Activated naive CD4-positive, alpha-beta T cell (primary cell): Measurements from ENCODE around the gene RASGEF1B.
A peak's percentile ranks its signal among the peaks of the same experiment; 100 is the strongest.

Experiments
- DNase-seq, 4 experiments: peaks; one replicate each; lab custom pipeline; 2025; lab: John Stamatoyannopoulos, UW

RASGEF1B gene

GRCh38 chr4:81471588-81472280, at the start of gene RASGEF1B:
Gene RASGEF1B, minus strand, starts transcription at chr4:81471907. Its CDS starts 12,399 bp downstream, at chr4:81459508.
- peak; percentile 82 to 92 (median 90) for DNase-seq

GRCh38 chr4:81519856-81520255, 48.1 kb upstream of the RASGEF1B start:
- no peak for DNase-seq

- no peak for DNase-seq
Observed at GRCh38 chr4:81519427-81519773, 47.7 kb upstream of the RASGEF1B start.

- no peak for DNase-seq
Observed at GRCh38 chr4:81518762-81519426, 47.2 kb upstream of the RASGEF1B start.

- DNase-seq, result no peak
Observed at GRCh38 chr4:81516241-81516640, 44.5 kb upstream of the RASGEF1B start.

GRCh38 chr4:81512757-81513501, 41.2 kb upstream of the RASGEF1B start:
- no peak for DNase-seq

GRCh38 chr4:81512001-81512756, 40.5 kb upstream of the RASGEF1B start:
- no peak for DNase-seq

- no peak for DNase-seq
Observed at GRCh38 chr4:81510643-81511178, 39.0 kb upstream of the RASGEF1B start.

GRCh38 chr4:81509822-81510221, 38.1 kb upstream of the RASGEF1B start:
- no peak for DNase-seq

GRCh38 chr4:81509191-81509590, 37.5 kb upstream of the RASGEF1B start:
- DNase-seq, result no peak

- DNase-seq, result no peak
Observed at GRCh38 chr4:81508411-81509185, 36.9 kb upstream of the RASGEF1B start.

GRCh38 chr4:81507530-81507929, 35.8 kb upstream of the RASGEF1B start:
- DNase-seq, result no peak

- DNase-seq, result no peak
Observed at GRCh38 chr4:81506731-81507130, 35.0 kb upstream of the RASGEF1B start.

- no peak for DNase-seq
Observed at GRCh38 chr4:81505726-81506125, 34.0 kb upstream of the RASGEF1B start.

GRCh38 chr4:81505004-81505598, 33.4 kb upstream of the RASGEF1B start:
- peak; percentile 5 to 53 (median 16) for DNase-seq

- DNase-seq, result peak in 1 of 4 experiments; percentile 1
Observed at GRCh38 chr4:81504112-81505003, 32.7 kb upstream of the RASGEF1B start.

GRCh38 chr4:81503586-81503985, 31.9 kb upstream of the RASGEF1B start:
- no peak for DNase-seq

- DNase-seq, result no peak
Observed at GRCh38 chr4:81502564-81502963, 30.9 kb upstream of the RASGEF1B start.

GRCh38 chr4:81499840-81500239, 28.1 kb upstream of the RASGEF1B start:
- DNase-seq, result no peak
